ENCODE measurements around the gene RBM25.
"Not testable (repeated sequence)": the region's sequence is repeated elsewhere in the genome, so short reads cannot be mapped to it uniquely, and the experiment has no call there.

RBM25 gene

GRCh38 chr14:73058224-73058921 lies at the start of gene RBM25:
Gene RBM25, plus strand, starts transcription at chr14:73058534. Its CDS starts 13,108 bp downstream, at chr14:73071642.
- peak; percentile 80 to 91 (median 86) for DNase-seq

- DNase-seq, result not testable (repeated sequence)
Observed at GRCh38 chr14:73011189-73011588, 47.1 kb upstream of the RBM25 start.

- DNase-seq, result no peak
Observed at GRCh38 chr14:73014105-73014504, 44.2 kb upstream of the RBM25 start.

DNA sequence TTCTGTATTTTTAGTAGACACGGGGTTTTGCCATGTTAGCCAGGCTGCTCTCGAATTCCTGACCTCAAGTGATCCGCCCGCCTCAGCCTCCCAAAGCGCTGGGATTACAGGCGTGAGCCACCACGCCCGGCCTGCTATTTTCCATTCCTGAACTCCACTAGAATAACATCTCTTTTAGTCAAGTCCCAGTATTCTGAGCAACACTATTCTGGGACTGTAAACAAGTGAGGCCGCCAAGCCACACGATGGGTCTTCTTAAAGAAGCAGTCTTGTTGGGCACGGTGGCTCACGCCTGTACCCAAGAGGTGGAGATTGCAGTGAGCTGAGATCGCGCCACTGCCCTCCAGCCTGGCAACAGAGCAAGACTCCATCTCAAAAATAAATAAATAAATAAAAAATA lies 42.8 kb upstream of the RBM25 start:
- DNase-seq, result not testable (repeated sequence)

GRCh38 chr14:73016011-73016410 lies 42.3 kb upstream of the RBM25 start:
- DNase-seq, result not testable (repeated sequence)

- no peak for DNase-seq
Observed at GRCh38 chr14:73022051-73022450, 36.3 kb upstream of the RBM25 start.

- DNase-seq, result no peak
Observed at GRCh38 chr14:73025544-73025943, 32.8 kb upstream of the RBM25 start.

DNA sequence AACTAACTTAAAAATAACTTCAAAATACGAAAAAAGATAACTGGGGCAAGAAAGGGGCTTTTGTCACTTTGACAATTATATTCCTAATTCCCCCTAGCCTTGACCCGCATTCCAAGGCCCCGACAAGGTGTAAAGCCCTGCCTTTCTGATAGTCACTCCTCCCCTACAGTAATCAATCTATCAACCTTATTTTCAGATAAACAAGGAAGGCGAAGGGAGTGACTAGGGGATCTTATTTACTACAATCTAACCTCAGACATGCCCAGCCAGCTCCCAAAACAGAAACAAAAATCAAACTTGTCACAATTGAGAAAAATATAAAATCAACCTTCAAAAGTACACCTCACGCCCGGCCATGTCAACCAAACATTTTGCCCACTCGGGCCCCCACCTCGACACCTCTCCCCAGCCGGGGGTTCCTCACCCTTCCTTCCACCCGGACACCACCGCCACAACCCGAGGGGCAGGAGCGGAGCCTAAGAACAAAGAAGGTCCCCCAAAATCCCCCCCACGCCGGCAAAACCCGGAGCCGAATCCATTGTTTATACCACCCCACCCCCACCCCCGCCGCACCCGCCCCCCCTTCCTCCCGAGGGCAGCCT lies 32.0 kb upstream of the RBM25 start:
- no peak for DNase-seq

DNA sequence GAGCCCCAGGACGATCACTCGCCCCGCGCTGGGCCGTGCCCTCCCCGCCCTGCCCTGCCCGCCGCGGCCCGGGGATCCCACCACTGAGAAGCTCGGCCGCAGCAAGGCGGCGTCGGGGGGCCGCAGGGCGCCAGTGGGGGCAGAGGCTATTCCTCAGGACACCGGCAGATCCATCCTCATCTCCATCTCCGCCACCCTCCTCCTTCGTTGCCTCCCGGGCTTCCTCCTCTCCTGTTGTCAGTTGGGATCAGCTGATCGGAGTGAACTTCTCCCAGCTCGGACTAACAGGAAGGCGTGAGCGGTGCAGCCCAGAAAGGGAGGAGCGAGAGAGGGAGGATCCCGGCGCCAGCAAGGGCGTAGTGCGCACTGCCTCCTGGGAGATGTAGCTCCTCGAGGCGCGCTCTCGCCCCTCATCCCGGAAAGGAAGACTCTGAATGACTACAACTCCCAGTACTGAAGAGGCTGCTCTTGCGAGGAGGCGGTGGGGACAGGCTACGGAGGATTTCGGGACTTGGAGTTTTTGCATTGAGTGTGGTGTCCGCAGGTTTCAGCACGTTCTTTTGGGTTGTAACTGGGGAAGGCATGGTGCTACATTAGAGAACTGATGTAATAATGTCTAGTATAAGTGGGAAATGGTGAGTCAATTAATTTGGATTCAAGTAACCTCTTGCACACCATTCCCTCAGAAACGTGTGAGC lies 31.3 kb upstream of the RBM25 start, which contains the start of gene ZFYVE1:
Gene ZFYVE1, minus strand, starts transcription at position 262 of the 698 bp plus-strand sequence. CDS start 2,598 bp downstream, outside the sequence.
- peak; percentile 68 to 83 (median 80) for DNase-seq

DNA sequence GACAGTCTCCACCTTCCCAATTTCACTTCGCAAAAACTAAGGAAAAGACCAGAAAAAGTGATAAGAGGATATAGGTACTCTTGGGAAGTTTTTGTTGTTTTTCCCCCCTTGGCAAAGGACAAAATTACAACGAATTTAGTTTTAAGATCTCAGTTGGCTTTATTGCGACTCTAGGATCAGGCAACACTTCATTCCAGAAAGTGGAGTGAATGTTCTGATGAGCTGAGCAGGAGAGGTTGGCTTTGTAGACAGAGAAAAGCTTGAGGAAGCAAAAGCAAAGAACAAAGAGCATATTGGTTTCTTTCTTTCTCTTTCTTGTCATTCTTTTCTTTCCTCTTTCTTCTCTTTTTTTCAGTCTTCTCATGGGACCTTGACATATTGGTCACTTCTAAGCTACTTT lies 30.8 kb upstream of the RBM25 start:
- no peak for DNase-seq

- DNase-seq, result no peak
Observed at GRCh38 chr14:73027984-73028383, 30.4 kb upstream of the RBM25 start.

- not testable (repeated sequence) for DNase-seq
Observed at GRCh38 chr14:73036706-73037450, 21.5 kb upstream of the RBM25 start.

DNA sequence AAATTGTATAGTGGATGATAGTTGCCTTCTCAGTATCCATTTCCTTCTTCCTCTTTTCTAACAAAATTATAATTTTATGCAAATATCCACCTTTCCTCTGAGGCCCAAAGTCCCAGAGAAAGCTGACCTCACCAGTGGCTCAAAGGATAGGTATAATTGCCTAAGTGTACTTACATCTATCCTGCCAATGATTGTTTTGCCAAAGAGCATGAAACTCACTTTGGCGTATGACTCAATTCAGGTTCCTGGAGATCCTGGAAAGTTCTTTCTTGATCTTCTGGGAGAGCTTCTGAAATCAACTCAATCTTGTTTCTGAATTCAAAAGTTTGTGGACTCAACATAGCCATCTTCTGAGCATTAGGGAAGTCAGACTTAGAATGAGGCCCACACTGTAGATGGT lies 10.5 kb upstream of the RBM25 start:
- no peak for DNase-seq

- no peak for DNase-seq
Observed at GRCh38 chr14:73049428-73049827, 8.9 kb upstream of the RBM25 start.

- DNase-seq, result no peak
Observed at GRCh38 chr14:73055251-73055650, 3.1 kb upstream of the RBM25 start.

- no peak for DNase-seq
Observed at GRCh38 chr14:73057944-73058223, 450 bp upstream of the RBM25 start.

- DNase-seq, result peak in 1 of 4 experiments; percentile 44
Observed at GRCh38 chr14:73058922-73059673, 764 bp downstream of the RBM25 start.

DNA sequence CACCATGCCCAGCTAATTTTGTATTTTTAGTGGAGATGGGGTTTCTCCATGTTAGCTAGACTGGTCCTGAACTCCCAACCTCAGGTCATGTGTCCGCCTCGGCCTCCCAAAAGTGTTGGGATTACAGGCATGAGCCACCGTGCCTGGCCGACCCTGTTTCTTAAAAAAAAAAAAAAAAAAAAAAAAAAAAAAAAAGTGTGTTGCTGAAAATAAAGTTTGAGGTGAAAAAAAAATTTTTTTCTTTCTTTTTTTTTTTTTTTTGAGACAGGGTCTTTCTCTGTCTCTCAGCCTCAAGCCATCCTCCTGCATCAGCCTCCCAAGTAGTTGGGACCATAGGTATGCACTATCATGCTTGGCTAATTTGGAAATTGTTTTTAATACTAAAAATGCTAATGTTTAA lies 11.3 kb downstream of the RBM25 start:
- no peak for DNase-seq

DNA sequence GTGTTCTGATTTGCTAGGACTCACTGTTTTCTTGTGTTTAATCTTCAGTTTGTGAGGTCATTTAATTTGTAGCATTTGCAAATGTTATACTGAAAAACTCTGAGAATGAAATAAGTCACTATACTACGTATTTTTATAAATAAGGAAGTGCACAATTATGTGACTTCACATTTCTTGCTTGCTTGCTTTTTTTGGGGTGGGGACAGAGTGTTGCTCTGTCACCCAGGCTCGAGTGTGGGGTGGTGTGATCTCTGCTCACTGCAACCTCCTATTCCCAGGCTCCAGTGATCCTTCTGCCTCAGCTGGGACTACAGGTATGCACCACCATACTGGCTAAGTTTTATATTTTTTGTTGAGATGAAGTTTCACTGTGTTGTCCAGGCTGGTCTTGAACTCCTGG lies 32.7 kb downstream of the RBM25 start:
- DNase-seq, result no peak

- DNase-seq, result no peak
Observed at GRCh38 chr14:73097421-73097820, 39.1 kb downstream of the RBM25 start.

GRCh38 chr14:73100334-73100733 lies 42.0 kb downstream of the RBM25 start:
- no peak for DNase-seq

DNA sequence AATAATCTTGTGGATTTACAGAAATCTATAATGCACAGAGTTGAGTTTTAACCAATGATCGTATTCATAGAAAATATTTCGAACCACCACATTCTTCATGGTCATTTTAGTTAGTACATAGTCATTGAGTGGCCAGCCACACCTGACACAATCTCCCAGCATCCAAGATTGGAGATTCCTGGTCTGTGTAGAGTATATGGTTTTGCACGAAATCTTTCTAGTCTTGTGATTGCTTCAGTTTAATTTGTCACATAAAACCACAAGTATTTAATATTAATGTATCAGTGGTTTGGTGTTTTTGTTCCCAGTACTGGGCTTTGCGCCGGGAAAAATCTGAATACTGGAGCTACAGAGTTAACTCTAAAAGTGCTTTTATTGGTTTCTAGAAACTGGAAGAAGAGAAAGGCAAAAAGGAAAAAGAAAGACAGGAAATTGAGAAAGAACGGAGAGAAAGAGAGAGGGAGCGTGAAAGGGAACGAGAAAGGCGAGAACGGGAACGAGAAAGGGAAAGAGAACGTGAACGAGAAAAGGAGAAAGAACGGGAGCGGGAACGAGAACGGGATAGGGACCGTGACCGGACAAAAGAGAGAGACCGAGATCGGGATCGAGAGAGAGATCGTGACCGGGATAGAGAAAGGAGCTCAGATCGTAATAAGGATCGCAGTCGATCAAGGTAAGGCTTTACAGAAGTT lies 44.6 kb downstream of the RBM25 start:
- DNase-seq, result no peak
